ENCODE measurements around the gene NT5DC3. TPM values are rescaled to one million over a fixed set of nuclear protein-coding genes. Genes with fewer than 3 reads are reported as not detected.

NT5DC3 gene
- polyA plus RNA-seq, 1 donor, result 9.0 TPM

- no peak for DNase-seq (ENCODE audit: low read depth)
These were observed 89.4 kb downstream of the NT5DC3 start for GRCh38 chr12:103751600-103751999.

- DNase-seq (ENCODE audit: low read depth), result no peak
These were observed 89.9 kb downstream of the NT5DC3 start for GRCh38 chr12:103751171-103751570.

DNA sequence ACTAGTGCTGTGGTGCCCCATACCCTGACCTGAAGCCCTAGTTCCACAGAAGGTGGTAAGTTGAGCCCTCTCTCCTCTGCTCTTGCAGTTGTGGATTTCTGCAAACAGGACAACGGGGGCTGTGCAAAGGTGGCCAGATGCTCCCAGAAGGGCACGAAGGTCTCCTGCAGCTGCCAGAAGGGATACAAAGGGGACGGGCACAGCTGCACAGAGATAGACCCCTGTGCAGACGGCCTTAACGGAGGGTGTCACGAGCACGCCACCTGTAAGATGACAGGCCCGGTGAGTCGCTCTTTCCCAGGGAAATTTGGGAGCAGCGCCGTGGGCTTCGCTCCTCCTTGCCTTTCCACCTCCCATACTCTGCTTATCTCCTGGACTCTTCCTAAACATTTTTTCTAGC is 92.2 kb downstream of the NT5DC3 start:
- no peak for DNase-seq (ENCODE audit: low read depth)

DNA sequence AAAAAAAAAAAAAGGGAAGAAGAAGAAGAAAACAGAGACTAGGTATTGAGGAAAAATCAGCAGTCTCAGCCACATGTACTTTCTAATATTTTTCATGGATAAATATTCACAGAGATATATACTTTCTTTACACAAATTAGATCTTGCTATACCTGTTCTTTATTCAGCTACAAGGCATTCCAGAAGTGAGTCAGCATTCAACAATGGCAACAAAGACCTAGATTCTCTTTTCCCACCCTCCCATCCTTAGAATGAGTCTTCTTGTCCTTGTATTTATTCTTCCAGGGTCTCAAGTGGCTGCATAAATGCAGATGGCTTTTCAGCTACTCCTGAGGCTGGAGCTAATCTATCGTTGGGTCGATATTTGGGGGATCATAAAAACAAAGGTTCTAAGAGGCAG is 93.0 kb downstream of the NT5DC3 start:
- no peak for DNase-seq (ENCODE audit: low read depth)

- no peak for DNase-seq (ENCODE audit: low read depth)
These were observed 95.1 kb downstream of the NT5DC3 start for GRCh38 chr12:103745962-103746361.

DNA sequence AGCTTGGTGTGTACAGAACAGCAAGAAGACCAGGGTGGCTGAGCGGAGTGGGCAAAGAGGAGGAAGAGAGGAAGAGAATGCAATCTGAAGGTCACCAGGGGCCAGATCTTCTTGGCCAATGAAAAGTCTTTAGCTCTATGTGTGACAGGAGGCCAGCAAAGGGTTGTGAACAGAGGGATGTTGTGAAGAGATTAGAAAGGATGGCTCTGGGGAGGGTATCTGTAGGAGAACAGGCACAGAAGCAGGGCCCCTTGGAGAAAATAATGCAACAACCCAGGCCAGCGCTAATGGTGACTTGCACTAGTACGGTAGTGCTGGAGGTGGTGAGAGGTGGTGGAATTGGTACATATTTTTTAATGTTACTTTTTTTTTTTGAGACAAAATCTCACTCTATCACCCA is 97.2 kb downstream of the NT5DC3 start:
- DNase-seq (ENCODE audit: low read depth), result no peak

DNA sequence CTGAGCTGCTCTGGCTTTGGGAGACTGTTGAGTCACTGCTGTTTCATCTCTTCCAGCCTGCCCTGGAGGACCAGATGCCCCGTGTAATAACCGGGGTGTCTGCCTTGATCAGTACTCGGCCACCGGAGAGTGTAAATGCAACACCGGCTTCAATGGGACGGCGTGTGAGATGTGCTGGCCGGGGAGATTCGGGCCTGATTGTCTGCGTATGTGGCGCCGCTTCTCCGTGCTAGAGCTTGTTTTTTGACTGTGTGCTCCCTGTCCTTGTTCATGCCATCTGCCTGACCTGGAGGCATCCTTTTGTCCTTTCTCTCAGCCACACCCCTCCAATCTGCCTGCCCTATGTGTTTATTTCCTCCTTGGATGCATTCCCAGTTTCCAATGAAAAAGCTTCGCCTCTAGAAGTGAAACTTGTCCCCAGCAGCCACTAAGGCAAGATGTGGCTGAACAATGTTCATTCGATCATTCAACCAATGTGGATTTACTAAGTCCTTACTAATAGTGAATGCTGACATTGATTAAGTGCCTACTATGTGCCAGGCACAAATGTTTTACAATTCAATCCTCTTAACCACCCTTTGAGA is 98.6 kb downstream of the NT5DC3 start:
- no peak for DNase-seq (ENCODE audit: low read depth)

DNA sequence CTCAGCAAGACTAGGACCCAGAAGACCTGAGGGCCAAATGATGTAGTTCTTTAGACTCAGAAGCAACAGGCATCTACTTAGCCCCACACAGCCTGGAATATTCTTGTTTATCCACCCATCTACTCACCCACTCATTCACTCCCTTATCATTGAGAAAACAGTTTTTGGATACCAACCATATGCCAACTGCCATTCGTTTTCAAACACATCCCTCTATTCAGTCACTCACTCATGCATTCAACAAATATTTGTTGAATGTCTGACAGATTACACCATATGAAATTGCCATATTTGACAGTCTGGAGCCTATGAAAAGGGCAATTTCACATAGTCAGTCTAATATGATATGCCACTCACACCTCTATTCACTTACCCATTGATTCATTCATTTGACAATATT is 103.2 kb downstream of the NT5DC3 start:
- DNase-seq (ENCODE audit: low read depth), result no peak

GRCh38 chr12:103736572-103736971 is 104.5 kb downstream of the NT5DC3 start:
- DNase-seq (ENCODE audit: low read depth), result no peak

GRCh38 chr12:103735291-103735690 is 105.7 kb downstream of the NT5DC3 start:
- DNase-seq (ENCODE audit: low read depth), result no peak

DNA sequence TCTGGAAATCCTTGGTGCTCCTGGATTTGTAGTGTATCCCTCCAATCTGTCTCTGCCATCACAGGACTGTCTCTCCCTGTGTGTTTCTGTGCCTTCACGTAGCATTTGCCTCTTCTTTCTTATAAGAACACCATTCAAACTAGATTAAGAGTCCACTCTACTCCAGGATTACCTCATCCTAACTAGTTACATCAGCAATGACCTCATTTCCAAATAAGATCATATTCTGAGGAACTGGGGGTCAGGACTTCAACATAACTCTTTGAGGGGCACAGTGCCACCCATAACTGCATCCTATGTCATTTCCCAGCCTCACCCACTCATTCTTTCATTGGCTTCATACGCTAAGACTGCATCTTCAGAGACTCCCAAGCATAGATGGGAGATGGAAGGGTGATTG is 106.2 kb downstream of the NT5DC3 start:
- DNase-seq (ENCODE audit: low read depth), result no peak

- DNase-seq (ENCODE audit: low read depth), result no peak
These were observed 109.5 kb downstream of the NT5DC3 start for GRCh38 chr12:103731539-103731938.

- no peak for DNase-seq (ENCODE audit: low read depth)
These were observed 111.5 kb downstream of the NT5DC3 start for GRCh38 chr12:103729499-103729898.

GRCh38 chr12:103728323-103728722 is 112.7 kb downstream of the NT5DC3 start:
- DNase-seq (ENCODE audit: low read depth), result no peak

DNA sequence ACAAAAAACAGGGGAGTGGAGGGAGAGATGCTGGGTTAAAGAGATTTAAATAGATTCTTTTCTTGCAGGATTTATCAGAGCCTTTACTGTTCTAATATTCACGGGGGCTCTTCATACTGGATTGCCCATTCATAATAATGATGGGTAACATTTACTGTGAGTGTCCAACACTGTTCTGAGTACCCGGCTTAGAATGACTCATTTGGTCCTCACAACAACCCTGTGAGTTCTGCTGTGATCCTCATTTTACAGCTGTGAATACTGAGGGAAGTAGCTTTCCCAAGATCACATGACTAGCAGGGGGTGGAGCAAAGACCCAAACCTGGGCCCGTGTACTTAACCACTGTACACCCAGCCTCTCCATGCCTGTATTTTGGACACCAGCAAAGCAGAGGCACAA is 113.4 kb downstream of the NT5DC3 start:
- no peak for DNase-seq (ENCODE audit: low read depth)

DNA sequence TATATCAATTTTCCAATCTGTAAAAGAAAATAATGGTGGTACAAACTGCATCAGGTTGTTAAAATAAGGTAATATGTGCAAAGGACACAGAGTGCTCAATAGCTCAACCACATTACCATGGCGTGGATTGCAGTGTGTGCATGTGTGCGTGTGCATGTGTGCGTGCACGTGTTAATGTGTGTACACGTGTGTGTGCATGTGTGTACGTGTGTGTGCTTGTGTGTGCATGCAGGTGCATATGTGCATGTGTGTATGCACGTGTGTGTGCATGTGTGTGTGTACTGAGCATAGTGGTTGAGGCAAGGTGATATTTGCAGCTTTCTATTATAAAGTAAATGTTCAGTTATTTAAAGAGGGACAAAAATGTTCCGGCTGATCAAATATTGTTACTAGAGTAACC is 115.6 kb downstream of the NT5DC3 start:
- DNase-seq (ENCODE audit: low read depth), result no peak

Other genes starting within 250 kb of the NT5DC3 start
- gene HSP90B1, start 89.2 kb upstream of the NT5DC3 start, polyA plus RNA-seq (ENCODE audit: insufficient read length), result 285 TPM
- gene TDG, start 124.6 kb upstream of the NT5DC3 start, polyA plus RNA-seq (ENCODE audit: insufficient read length), result 32.5 TPM
- 51.9 TPM for gene GLT8D2, start 209.0 kb upstream of the NT5DC3 start, polyA plus RNA-seq (ENCODE audit: insufficient read length)
- 34.3 TPM for gene HCFC2, start 223.3 kb upstream of the NT5DC3 start, polyA plus RNA-seq (ENCODE audit: insufficient read length)